MM.1S (cell line): ENCODE results near the gene LIX1.

Experiments used
- DNase-seq: peaks from one replicate; pipeline ENCODE4 v3.0.0-alpha.2; 2015
- H2AFZ ChIP-seq: fragments of 300-600 bp; sonication (generic); 2 replicates; pipeline ENCODE4 v1.6.0; 2016; ENCODE audit warnings: antibody characterized with exemption, low read length
- H3F3A ChIP-seq: fragments of 300-600 bp; sonication (generic); 2 replicates; pipeline ENCODE4 v1.6.1; 2016; ENCODE audit warnings: mild to moderate bottlenecking, antibody characterized with exemption, low read length, moderate library complexity, mixed read lengths; ENCODE audit not compliant: insufficient read depth
- H3K27ac ChIP-seq: fragments of 300-600 bp; sonication (generic); 2 replicates; pipeline ENCODE4 v1.5.1; 2016; ENCODE audit warnings: mild to moderate bottlenecking, low read length
- H3K27me3 ChIP-seq: fragments of 300-600 bp; sonication (generic); replicated peaks from 2 replicates; pipeline ENCODE4 v1.6.0; 2016; ENCODE audit warnings: low read length; ENCODE audit not compliant: insufficient read depth
- H3K36me3 ChIP-seq: fragments of 300-600 bp; sonication (generic); replicated peaks from 2 replicates; pipeline ENCODE4 v1.6.1; 2016; ENCODE audit warnings: mild to moderate bottlenecking, low read length, mixed read lengths; ENCODE audit not compliant: insufficient read depth
- H3K4me1 ChIP-seq: fragments of 300-600 bp; sonication (generic); 2 replicates; pipeline ENCODE4 v1.6.1; 2016; ENCODE audit warnings: low read length, mixed read lengths
- H3K4me2 ChIP-seq: fragments of 300-600 bp; sonication (generic); 2 replicates; pipeline ENCODE4 v1.6.0; 2016; ENCODE audit warnings: low read depth, low read length
- H3K4me3 ChIP-seq: fragments of 300-600 bp; sonication (generic); 2 replicates; pipeline ENCODE4 v1.5.1; 2016; ENCODE audit warnings: low read length, mixed read lengths
- H3K79me2 ChIP-seq: fragments of 300-600 bp; sonication (generic); 2 replicates; pipeline ENCODE4 v1.6.1; 2016; ENCODE audit warnings: mixed run types, low read length, mixed read lengths
- H3K9ac ChIP-seq: fragments of 300-600 bp; sonication (generic); 2 replicates; pipeline ENCODE4 v1.6.1; 2016; ENCODE audit warnings: low read length, mixed read lengths
- H3K9me2 ChIP-seq: fragments of 300-600 bp; sonication (generic); replicated peaks from 2 replicates; pipeline ENCODE4 v1.6.1; 2016; ENCODE audit warnings: mild to moderate bottlenecking, low read length, mixed read lengths; ENCODE audit not compliant: insufficient read depth
- H3K9me3 ChIP-seq: fragments of 300-600 bp; sonication (generic); replicated peaks from 2 replicates; pipeline ENCODE4 v1.6.1; 2016; ENCODE audit warnings: mild to moderate bottlenecking, low read length, mixed read lengths; ENCODE audit not compliant: insufficient read depth
- H4K20me1 ChIP-seq: fragments of 300-600 bp; sonication (generic); 2 replicates; pipeline ENCODE4 v1.6.1; 2016; ENCODE audit warnings: mild to moderate bottlenecking, low read length, moderate library complexity, mixed read lengths; ENCODE audit not compliant: insufficient read depth
- EZH2 ChIP-seq: fragments of 300-600 bp; sonication (generic); optimal IDR thresholded peaks from 2 replicates; pipeline ENCODE3; 2017; ENCODE audit warnings: low read depth, mild to moderate bottlenecking, antibody characterized with exemption, low read length, mixed read lengths
- EZH2phosphoT487 ChIP-seq: fragments of 300-600 bp; sonication (generic); IDR thresholded peaks from 2 replicates; pipeline ENCODE4 v1.6.1; 2018; ENCODE audit warnings: antibody characterized with exemption, low read length
- TF ChIP-seq, protein P1 (sequence below): fragments of 300-600 bp; sonication (generic); IDR thresholded peaks from 2 replicates; pipeline ENCODE4 v1.5.1; 2016; ENCODE audit warnings: antibody characterized with exemption, low read length, mixed read lengths

Gene LIX1

DNA sequence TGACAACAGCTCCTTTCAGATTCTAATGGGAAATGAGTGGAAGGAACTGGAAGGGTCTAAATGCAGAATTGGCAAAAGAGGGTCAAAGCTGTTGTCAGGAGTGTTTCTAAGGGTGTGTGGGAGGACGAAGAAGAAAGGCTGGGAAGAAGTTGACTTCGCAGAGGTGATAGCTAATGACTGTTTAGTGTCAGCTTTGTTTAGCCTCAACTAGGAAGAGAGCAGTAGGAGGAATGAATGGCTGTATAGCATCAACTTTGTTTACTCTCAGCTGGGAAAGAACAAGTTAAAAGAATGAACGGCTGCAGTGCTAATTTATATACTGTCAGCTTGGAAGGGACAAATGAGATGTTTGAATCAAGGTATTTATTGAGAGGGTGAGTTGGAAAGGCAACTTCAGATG, 5.9 kb upstream of the LIX1 start:
- Histone ChIP-seq H3K27ac (no peak overlapping the region), H3K27me3 (no peaks in the 10 kb centered on the region), H3K4me3 (no peak overlapping the region), H4K20me1 (no peaks in the 10 kb centered on the region), H3K9ac (no peak overlapping the region), H3K36me3 (no peaks in the 10 kb centered on the region), H3F3A (no peaks in the 10 kb centered on the region), H3K9me2 (no peaks in the 10 kb centered on the region), H3K4me1 (no peaks in the 10 kb centered on the region), H2AFZ (no peak overlapping the region), H3K9me3 (no peaks in the 10 kb centered on the region), H3K4me2 (no peak overlapping the region), H3K79me2 (no peaks in the 10 kb centered on the region)
- no peak for DNase-seq
- TF ChIP-seq EZH2phosphoT487 (no peak), EZH2 (no peak)
- TF ChIP-seq, protein P1, sequence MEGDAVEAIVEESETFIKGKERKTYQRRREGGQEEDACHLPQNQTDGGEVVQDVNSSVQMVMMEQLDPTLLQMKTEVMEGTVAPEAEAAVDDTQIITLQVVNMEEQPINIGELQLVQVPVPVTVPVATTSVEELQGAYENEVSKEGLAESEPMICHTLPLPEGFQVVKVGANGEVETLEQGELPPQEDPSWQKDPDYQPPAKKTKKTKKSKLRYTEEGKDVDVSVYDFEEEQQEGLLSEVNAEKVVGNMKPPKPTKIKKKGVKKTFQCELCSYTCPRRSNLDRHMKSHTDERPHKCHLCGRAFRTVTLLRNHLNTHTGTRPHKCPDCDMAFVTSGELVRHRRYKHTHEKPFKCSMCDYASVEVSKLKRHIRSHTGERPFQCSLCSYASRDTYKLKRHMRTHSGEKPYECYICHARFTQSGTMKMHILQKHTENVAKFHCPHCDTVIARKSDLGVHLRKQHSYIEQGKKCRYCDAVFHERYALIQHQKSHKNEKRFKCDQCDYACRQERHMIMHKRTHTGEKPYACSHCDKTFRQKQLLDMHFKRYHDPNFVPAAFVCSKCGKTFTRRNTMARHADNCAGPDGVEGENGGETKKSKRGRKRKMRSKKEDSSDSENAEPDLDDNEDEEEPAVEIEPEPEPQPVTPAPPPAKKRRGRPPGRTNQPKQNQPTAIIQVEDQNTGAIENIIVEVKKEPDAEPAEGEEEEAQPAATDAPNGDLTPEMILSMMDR: no peak

DNA sequence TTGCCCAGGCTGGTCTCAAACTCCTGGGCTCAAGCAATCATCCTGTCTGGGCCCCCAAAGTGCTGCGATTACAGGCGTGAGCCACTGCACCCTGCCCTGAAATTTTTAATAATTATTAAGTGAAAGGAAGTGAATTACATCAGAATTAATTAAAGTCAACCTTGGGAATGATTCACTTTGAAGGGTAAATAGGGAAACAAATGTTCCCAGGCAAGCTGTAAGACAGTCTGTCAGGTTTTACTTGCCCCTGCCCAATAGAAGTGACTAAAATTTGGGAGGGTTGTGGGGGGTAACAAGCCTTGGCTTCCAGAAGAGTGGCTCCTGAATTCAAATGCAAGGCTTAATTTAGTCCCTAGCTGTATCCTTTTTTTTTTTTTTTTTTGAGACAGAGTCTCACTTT, 1.3 kb upstream of the LIX1 start:
- no peak for TF ChIP-seq EZH2phosphoT487
- TF ChIP-seq, protein P1: no peak
- TF ChIP-seq EZH2: no peak
- H3K9ac ChIP-seq: no peak overlapping the region
- H3K4me2 ChIP-seq: no peak overlapping the region
- no peak overlapping the region for H2AFZ ChIP-seq
- no peaks in the 10 kb centered on the region for H3K9me3 ChIP-seq
- no peaks in the 10 kb centered on the region for H3K9me2 ChIP-seq
- no peaks in the 10 kb centered on the region for H3K79me2 ChIP-seq
- no peak overlapping the region for H3K27ac ChIP-seq
- H3F3A ChIP-seq: no peaks in the 10 kb centered on the region
- no peak for DNase-seq
- no peaks in the 10 kb centered on the region for H4K20me1 ChIP-seq
- H3K4me1 ChIP-seq: no peaks in the 10 kb centered on the region
- H3K4me3 ChIP-seq: no peak overlapping the region
- no peaks in the 10 kb centered on the region for H3K36me3 ChIP-seq
- H3K27me3 ChIP-seq: no peaks in the 10 kb centered on the region

DNA sequence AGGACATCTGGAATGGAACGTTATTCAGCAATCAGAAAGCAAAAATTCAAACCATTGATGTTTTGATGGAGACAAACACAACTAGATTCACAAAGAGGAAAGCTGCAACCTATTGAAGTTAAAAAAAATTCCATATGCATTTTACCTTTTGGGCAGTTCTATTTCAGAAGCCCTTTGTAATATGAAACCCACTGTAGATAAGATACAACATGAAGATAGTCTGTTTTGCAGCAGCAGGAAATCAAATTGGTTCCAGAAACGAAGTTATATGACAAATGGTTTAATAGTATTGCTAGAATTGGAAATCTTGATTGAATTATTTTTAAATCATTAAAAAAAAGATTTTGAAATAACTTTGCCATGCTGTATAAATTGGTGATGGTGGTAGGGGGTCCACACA, 872 bp downstream of the LIX1 start:
- no peaks in the 10 kb centered on the region for H3K36me3 ChIP-seq
- H3K9me3 ChIP-seq: no peaks in the 10 kb centered on the region
- no peak overlapping the region for H3K27ac ChIP-seq
- no peaks in the 10 kb centered on the region for H4K20me1 ChIP-seq
- no peak overlapping the region for H3K4me3 ChIP-seq
- no peak for DNase-seq
- H3K4me2 ChIP-seq: no peak overlapping the region
- H3F3A ChIP-seq: no peaks in the 10 kb centered on the region
- no peaks in the 10 kb centered on the region for H3K9me2 ChIP-seq
- H3K79me2 ChIP-seq: no peaks in the 10 kb centered on the region
- no peaks in the 10 kb centered on the region for H3K4me1 ChIP-seq
- H3K27me3 ChIP-seq: no peaks in the 10 kb centered on the region
- no peak overlapping the region for H2AFZ ChIP-seq
- no peak for TF ChIP-seq EZH2phosphoT487
- no peak for TF ChIP-seq EZH2
- TF ChIP-seq, protein P1: no peak
- H3K9ac ChIP-seq: no peak overlapping the region
